NCI-H187 treated with DMSO at 0.1 percent for 48 hours (cell line): ENCODE data around the gene URB2.
"Not testable (repeated sequence)": the region's sequence is repeated elsewhere in the genome, so short reads cannot be mapped to it uniquely, and the experiment has no call there.

Experiments used
- DNase-seq: peaks from one replicate; lab custom pipeline; 2025; lab: John Stamatoyannopoulos, UW

URB2 gene

DNA sequence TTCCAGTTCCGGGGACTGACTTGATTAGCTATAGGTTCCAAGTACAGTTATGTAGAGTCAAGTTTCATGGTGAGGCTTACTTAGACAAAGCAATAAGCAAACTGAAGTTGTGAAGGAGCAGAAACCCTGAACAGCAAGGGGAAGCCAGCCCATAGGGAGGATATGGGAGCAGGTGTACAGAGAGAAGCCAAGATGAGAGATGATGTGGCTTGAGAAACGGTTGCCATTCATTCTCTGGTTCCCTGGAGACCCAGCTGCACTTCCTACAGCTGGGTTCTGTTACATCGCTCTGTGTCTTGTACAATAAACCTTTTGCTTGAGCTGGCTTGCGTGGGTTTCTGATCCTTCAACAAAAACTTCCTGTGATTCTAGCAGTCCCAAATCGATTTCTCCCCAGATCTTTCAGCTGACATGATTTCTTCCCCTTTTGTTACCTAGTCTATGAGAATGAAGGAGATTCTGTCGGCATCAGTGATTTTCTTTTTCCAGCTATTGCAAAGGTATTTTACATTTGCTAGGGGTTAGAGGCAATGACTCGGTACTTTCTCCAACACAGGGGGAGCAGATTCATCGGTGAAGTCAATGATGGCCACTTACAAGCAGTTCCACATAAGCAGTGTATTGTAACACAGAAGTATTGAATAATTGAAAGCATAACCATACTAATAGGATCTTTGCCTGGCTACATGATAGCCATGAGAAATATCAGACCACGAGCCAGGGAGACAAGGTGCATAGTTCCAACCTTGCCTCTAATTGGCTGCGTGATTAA lies 67.3 kb downstream of the URB2 start:
- no peak for DNase-seq

DNA sequence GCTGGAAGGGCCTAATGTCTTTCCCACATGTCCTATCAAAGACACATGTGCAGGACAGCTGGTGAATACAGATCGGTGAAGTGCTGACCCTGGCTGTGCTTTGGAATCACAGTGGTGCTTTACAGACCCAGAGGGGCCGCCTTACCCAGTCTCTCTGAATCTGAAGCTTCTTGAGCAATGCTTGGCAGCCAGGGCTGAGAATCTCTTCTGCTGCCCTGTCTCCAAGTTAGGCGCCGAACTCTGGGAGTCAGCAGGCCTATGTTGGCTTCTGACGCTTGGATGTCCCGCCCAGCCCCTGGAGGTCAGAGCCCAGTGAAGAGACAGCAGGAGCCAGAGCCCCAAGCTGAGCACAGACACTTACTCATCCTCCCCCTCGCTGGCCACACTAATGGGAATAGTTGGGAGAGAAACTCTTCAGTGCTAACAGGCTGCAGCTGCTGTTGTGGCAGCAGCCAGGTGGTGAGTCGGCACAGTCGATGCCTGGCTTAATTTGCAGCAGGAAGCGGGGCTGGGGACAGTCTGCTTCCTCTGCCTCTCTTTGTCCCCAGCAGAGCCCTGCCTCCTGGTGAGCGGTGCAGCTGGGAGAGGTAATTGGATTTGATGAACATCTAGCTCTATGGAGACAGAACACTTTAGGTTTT lies 68.1 kb downstream of the URB2 start:
- peak; percentile 35 for DNase-seq

DNA sequence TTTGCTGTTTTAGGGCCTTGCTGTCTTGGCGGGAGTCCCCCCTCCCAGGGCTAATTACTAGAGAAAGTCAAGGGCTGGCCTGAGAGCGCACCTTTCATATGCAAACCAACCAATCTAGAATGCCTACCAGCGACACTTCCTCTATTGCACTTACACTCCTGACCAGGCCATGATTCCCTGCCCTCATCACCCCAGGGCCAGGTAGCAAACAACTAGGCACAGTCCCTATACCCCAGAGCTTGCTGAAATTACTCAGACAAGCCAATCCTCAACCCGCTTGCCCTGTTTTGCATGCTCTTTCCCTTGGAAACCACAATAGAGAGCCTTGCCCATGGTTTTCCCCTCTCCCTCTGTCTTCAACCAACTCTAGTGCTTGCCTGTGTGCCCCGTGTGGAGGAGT lies 70.3 kb downstream of the URB2 start:
- DNase-seq: no peak

DNA sequence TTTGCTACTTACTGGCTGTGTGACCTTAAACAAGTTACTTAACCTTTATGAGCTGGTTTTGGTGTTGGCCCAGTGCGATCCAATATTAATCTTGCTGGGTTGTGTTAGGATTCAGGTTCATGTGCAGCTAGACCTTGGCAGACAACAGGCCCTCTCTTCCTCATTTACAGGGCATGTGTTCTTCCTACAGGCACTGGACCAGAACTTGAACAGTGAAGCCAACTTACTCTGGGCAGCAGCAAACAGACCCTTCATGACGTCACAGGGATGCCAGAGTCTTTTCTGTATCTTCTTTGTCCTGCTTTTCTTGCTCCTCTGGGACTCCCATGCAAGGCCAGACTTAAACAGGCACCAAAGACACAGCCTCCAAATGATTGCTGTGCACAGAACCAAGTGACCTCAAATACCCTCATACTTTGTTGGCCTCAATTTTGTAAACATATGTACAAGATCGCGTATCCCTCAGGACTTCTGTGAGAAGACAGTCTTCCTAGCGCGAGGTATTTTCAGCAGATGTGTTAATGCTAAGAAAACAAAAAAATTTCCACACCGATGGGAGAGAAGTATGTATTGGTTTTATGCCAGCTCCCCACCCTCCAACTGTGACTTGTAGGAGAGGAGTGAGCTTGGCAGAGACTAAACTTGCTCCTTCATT lies 73.7 kb downstream of the URB2 start:
- DNase-seq: no peak

DNA sequence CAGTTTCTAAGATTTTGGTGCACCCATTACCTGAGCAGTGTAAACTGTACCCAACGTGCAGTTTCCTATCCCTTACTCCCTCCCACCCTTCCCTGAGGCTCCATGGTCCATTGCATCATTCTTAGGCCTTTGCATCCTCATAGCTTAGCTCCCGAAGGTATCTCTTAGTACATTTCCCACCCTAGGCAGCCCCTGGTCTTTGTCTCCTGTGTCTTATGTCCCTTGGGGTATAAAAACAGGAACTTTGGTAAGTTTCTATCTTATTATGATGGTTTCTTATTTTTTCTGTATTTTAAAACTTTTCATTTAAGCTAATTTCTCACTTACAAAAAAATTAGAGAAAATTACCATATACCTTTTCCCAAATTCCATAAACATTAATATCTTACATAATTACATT lies 78.1 kb downstream of the URB2 start:
- no peak for DNase-seq

DNA sequence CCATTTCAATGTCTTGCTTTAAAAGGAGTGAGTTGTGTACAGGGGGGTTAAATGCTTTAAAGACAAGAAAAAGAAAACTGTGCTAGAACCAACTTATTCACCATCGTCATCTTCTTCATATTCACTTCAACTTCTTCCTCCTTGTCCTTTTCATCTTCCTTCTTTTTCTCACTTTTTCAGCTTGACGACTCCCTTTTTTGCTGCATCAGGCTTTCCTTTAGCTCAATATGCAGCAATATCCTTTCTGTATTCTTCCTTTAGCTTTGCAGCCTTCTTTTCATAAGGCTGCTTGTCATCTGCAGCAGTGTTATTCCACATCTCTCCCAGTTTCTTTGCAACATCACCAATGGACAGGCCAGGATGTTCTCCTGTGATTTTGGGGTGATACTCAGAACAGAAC lies 79.1 kb downstream of the URB2 start:
- DNase-seq: not testable (repeated sequence)

DNA sequence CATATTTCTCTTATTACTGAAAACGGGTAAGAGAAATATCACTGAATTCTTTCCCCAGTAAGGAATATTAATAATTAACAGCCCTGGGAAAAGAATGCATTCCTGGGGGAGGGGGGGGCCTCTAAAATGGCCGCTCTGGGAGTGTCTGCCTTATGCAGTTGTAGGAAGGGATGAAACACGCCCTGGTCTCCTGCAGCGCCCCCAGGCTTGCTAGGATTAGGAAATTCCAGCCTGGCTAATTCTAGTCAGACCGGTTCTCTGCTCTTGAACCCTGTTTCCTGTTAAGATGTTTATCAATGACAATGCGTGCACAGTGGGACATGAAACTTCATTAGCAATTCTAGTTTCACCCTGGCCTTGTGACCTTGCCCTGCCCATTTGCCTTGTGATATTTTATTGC lies 81.1 kb downstream of the URB2 start:
- DNase-seq: not testable (repeated sequence)

DNA sequence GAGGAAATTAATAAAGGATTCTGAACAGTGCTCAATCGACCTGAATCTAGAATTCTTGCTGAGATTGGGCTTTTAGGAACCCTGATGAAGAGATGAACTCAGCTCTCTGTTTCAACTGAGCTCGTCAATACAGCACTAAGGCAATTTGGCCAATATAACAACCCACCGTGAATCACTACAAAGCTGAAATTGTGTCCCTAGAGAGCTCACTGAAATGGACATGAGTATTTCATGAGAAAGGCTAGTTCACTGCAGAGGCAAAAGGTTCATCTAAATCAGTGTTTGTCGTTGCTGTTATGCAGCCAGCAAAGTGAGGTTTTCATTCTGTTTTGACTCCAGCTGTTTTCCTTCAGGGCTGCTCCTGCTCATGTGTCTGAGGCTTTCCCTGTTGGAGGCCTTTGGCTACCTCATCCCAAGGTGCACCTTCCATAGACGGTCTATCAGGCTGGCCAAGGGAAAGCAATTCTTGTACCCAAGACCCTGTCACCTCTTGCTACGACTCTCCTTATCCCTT lies 83.5 kb downstream of the URB2 start:
- no peak for DNase-seq
